OCI-M1 (cell line): ENCODE measurements around the gene HCRTR1.

Experiments
- DNase-seq: peaks from one replicate; lab custom pipeline; 2025; lab: John Stamatoyannopoulos, UW

The HCRTR1 gene

GRCh38 chr1:31617218-31617915, at the start of gene HCRTR1:
HCRTR1 (plus strand) TSS chr1:31617689; CDS start chr1:31619193, 1,504 bp downstream.
- DNase-seq = no peak

- no peak for DNase-seq
Observed at GRCh38 chr1:31567956-31568570, 49.4 kb upstream of the HCRTR1 start.

- DNase-seq = no peak
Observed at GRCh38 chr1:31568895-31569595, 48.4 kb upstream of the HCRTR1 start.

GRCh38 chr1:31569596-31570173, 47.8 kb upstream of the HCRTR1 start:
- DNase-seq = no peak

GRCh38 chr1:31570228-31570627, 47.3 kb upstream of the HCRTR1 start:
- DNase-seq = no peak

GRCh38 chr1:31570906-31571305, 46.6 kb upstream of the HCRTR1 start:
- DNase-seq = no peak

GRCh38 chr1:31571340-31572295, 45.9 kb upstream of the HCRTR1 start:
- peak; percentile 15 for DNase-seq

GRCh38 chr1:31572323-31573104, 45.0 kb upstream of the HCRTR1 start:
- no peak for DNase-seq

GRCh38 chr1:31573261-31573660, 44.2 kb upstream of the HCRTR1 start:
- DNase-seq = no peak

- peak; percentile 82 for DNase-seq
Observed at GRCh38 chr1:31574749-31575368, 42.6 kb upstream of the HCRTR1 start.

- DNase-seq = no peak
Observed at GRCh38 chr1:31575369-31576140, 41.9 kb upstream of the HCRTR1 start.

- no peak for DNase-seq
Observed at GRCh38 chr1:31576201-31576669, 41.3 kb upstream of the HCRTR1 start, which contains the start of gene TINAGL1. TINAGL1 (plus strand) TSS chr1:31576515; CDS start chr1:31577149, 634 bp downstream.

GRCh38 chr1:31576743-31577455, 40.6 kb upstream of the HCRTR1 start:
- DNase-seq = no peak

GRCh38 chr1:31577515-31578192, 39.8 kb upstream of the HCRTR1 start:
- DNase-seq = no peak

- no peak for DNase-seq
Observed at GRCh38 chr1:31579374-31579773, 38.1 kb upstream of the HCRTR1 start.

- no peak for DNase-seq
Observed at GRCh38 chr1:31580513-31580870, 37.0 kb upstream of the HCRTR1 start.

- DNase-seq = no peak
Observed at GRCh38 chr1:31580891-31581603, 36.4 kb upstream of the HCRTR1 start.
